SKM-1 treated with dmso at 0.1 percent for 144 hours (cell line): ENCODE measurements around the gene NINL.
"Not testable (repeated sequence)": the region's sequence is repeated elsewhere in the genome, so short reads cannot be mapped to it uniquely, and the experiment has no call there.

ENCODE experiments used
- DNase-seq: peaks from one replicate; lab custom pipeline; 2025; ENCODE audit not compliant: unreplicated experiment; lab: John Stamatoyannopoulos, UW

The NINL gene

GRCh38 chr20:25485872-25486271, 99.5 kb downstream of the NINL start:
- DNase-seq, result no peak

- DNase-seq, result no peak
Measured at GRCh38 chr20:25484911-25485511, 100.3 kb downstream of the NINL start.

DNA sequence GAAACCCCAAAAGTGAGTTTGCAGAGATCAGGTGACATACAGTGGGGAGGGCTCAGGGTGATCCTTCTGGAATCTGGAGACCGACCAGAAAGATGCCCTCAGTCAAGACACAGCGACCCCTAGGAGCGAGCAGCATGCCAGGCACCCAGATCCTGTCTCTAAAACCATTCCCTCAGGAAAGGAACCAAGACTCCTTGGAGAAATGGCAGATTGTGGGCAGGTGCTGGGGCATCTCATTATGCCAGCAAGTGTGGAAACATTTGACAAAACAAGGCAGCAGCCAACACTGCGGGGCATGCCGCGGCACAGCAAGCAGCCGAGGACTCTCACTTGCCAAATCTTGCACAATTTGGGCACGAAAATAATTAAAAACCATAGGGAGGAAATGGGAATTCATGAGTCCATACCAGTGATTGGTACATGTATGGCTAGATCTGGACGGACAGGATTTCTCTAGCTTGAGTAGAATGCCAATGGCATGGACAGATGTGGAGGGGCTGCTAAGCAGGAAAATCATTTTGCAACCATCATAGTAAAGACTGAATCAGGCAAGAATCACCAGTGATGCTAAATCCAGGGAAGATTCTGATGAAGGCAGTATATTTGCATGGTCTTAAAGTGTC, 101.0 kb downstream of the NINL start:
- no peak for DNase-seq

DNA sequence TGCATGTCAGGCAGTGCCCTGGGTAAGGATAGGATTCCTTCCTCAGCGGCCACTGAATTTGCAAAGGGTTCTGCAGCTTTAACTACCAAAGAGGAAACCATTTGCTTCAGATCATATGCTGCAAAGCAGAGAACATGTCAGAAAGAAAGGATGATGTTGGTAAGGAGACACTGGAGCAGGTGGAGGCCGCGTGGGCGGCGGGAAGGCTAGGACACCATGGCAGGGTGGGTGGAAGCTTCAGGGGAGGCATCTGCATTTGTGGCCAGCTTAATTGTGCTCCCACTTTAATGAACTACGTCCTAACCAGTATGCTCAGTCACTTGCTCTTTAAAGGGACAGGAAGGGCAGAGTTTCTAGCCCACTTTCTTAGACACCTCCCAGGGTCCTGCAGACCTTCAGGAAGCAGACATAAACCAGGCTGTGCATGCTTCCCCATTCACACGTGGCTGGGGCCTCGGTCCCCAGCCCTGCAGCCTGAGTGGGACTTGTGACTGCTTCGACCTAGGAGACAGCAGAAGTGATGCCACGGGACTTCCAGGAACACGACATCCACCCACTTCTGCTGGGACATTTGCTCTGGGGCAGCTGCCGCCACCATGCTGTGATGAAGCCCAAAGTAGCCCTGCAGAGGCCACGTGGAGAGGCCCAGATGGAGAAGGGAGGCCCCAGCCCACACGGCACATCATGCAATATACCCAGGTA, 101.7 kb downstream of the NINL start:
- no peak for DNase-seq

DNA sequence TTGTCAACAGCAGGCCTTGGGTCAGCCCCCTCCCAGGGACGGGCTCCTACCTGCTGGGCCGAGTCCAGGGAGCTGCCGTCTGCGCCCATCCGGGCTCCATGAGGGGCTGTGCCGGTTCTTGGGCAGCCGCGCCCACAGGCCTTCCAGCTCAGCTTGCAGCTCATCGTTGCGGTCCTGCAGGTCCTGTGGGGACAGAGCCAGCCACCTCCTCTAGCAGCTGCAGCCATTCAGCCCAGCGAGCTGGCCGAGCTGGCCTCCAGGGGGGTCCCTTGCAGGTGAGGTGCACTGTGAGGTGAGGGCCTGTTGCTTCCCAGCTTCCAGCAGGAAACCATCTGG, 103.4 kb downstream of the NINL start:
- DNase-seq, result no peak

DNA sequence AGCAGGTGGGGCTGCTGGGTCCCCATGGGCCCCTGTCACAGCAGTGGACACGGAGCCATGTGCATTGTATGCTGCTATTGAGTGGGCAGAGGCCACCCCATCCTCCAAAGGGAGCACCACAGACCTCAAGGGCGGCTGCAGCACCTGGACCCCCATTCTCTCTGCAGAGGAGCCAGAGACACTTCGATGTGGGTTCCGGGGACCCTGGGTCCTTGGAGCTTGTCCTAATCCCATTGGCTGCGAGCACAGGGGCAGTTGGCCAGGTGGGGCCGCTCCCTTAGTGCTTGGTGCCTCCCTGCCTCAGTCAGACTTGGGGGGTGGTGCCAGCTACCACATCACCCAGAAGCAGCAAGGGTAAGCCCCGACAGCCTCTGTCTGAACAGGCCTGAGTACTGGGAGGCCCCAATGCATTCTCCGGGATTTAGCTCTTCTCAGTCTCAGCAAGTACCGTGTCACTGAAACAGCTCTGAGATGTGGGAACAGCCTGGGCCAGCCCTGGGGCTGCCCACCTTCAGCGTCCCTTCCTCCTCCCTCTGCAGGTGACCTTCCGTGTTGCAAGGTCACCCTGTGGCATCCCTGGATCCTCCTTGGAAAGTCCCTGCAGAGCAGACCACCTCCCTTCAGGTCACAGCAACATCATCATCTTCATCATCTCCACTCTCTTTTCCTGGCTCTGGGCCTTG, 104.0 kb downstream of the NINL start:
- DNase-seq, result no peak

DNA sequence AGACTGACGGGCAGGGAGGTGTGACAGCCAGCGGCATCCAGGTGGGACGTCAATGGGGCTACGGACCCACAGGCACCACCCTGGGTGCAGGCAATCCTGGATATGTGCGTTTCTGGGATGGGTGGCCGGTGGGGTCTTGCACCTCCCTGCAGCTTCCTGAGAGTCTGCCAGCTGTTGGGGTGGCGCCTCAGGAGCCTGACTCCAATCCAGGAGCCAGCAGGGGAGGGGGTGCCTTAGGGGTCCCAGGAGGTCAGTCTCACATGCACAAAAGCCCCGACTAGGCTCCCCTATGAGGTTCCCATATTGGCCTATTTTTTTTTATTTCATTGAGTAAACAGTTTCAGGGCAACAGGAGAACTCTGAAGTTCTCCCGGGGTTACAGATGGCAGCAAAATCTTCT, 104.5 kb downstream of the NINL start:
- DNase-seq, result no peak

DNA sequence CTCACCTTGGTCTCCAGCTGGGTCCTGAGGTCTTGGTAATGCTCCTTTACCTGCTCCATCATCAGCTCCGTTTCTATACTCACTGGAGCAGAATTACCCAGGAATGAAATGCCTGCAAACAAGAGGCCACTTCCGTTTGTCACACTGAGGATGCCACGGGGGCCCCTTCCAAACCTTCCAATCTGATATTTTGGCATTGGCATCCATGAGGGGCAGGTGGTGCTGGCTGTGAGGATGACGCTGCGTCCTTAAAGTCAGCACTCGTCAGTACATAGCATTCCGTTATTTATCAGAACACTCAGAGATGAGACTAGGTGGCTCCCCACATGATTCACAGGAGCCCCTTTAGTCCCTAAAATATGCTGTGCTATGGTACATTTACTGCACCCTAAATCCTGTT, 105.2 kb downstream of the NINL start:
- no peak for DNase-seq

DNA sequence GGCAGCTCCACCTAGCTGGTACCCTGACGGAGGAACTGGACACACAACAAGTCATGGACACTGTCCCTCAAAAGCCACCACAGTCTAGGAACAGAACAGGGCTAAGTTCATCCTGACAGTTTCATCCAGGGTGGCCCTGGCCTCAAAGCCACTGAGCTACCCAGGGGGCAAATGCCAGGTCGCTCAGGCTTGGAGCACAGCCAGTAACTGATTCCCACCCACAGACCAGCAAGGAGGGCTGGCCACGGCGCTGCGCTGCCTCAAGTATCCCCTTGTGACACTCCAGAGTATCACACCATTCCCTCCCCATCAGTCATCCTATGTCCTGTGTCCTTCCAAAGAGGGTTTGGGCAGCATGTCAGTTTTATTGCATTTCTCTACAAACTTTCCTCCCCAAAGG, 105.7 kb downstream of the NINL start:
- DNase-seq, result no peak

- no peak for DNase-seq
Measured at GRCh38 chr20:25478889-25479568, 106.3 kb downstream of the NINL start.

GRCh38 chr20:25477014-25477882, 108.1 kb downstream of the NINL start:
- DNase-seq, result no peak

DNA sequence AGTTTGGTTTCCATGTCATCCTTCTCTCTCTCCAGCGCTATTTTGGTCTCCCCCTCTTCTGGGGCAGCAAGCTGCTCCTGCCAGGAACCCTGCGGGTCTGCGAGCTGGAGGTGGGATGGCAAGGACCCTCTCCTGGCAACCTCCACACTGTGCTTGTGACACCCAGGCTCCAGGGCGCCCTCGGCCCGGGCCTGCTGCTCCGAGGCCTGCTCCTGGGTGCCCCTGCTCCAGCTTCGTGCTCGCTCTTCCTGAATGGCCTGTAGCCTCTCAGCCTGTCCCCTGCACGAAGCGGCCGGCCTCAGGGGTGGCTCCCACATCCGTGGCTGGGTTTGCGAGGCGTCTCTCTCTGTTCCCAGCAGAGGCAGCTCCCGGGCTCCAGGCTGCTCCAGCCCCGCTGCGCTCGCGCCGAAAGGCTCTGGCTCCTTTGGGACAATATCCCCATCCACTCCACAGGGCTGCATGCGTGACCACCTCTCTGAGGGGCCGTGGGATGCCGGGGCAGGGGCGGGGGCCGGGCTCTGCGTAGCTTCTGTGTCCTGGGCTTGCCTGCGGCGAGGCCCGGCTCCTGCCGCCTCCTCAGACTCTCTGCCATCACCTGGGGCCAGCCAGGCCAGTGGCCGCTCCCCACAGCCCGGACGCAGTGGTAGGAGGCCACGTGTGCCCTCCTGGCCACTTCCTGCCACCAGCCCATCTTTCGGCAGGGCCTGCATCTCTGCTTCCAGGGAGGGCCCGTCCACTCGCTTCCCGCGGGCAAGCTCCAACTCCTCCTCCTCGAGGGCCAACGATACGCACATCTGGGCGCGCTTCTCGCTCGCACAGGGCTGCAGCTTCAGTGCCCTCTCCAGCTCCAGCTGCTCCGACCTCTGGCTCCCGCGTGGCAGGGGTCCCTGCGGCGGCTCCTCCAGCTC, 109.0 kb downstream of the NINL start:
- DNase-seq, result no peak

DNA sequence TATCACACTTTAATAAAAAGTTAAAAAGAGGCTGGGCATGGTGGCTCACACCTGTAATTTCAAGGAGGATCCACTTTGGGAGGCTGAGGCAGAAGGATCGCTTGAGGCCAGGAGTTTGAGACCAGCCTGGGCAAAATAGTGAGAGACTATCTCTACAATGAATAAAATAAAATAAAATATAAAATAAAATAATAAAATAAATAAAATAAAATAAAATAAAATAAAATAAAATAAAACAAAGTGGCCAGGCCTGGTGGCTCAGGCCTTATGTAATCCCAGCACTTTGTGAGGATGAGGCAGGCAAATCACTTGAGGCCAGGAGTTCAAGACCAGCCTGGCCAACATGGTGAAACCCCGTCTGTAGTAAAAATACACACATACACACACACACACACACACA, 112.0 kb downstream of the NINL start:
- DNase-seq, result not testable (repeated sequence)

- no peak for DNase-seq
Measured at GRCh38 chr20:25471020-25471419, 114.3 kb downstream of the NINL start.

- no peak for DNase-seq
Measured at GRCh38 chr20:25470045-25470444, 115.3 kb downstream of the NINL start.

DNA sequence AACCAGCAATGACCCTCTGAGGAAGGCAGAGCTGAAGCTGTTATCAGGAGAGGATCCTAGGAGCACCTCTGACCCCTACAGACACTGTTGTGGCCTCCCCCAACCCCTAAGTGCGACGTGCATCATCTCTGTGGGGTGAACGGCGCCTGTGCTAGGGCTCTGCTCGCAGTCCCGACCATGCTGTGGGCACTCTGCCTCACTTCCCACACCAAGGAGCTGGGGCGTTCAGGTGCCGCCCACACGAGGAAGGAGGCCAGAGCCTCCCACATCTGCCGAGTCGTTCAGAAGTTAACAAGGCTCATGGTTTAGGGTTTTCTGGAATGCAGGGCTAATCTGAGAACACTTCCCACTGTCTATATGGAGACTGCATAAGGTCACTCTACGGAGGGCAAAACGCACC, 115.8 kb downstream of the NINL start:
- DNase-seq, result no peak

DNA sequence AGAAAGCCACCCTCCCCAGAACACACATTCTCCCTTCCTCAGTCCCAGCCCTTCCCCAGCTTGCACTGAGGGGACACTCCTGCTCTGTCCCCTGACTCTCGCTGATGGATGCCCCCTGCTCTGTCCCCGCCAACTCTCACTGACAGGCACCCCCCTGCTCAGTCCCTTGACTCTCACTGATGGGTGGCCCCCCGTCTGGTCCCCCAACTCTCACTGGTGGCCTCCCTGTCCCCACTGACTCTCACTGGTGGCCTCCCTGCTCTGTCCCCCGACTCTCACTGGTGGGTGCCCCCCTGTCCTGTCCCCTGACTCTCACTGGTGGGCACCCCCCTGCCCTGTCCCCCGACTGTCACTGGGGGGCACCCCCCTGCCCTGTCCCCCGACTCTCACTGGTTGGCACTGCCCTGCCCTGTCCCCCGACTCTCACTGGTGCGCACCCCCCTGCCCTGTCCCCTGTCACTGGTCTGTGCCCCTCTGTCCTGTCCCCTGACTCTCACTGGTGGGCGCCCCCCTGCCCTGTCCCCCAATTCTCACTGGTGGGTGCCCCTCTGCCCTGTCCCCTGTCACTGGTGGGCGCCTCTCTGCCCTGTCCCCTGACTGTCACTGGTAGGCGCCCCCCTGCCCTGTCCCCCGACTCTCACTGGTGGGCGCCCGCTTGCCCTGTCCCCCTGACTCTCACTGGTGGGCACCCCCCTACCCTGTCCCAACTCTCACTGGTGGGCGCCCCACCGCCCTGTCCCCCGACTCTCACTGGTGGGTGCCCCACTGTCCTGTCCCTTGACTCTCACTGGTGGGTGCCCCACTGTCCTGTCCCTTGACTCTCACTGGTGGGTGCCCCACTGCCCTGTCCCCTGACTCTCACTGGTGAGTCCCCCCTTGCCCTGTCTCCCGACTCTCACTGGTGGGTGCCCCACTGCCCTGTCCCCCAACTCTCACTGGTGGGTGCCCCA, 116.9 kb downstream of the NINL start:
- no peak for DNase-seq

GRCh38 chr20:25467441-25467840, 117.9 kb downstream of the NINL start:
- no peak for DNase-seq
